DND-41 (cell line): Measurements from ENCODE around the gene MEA1.

Experiments
- ATAC-seq: fragments of 200-7000 bp; cut with Tn5 transposase; 3 replicates; pipeline ENCODE4 v1.9.1; 2021; ENCODE audit warnings: low read depth; ENCODE audit not compliant: insufficient read depth
- DNase-seq: peaks from one replicate; pipeline ENCODE4 v3.0.0-alpha.2; 2020
- H2AFZ ChIP-seq: 2 replicates; pipeline ENCODE4 v1.6.0; 2012; ENCODE audit warnings: low read depth, low read length
- H3K27ac ChIP-seq: 2 replicates; pipeline ENCODE4 v1.5.1; 2012; ENCODE audit warnings: low read length, inconsistent platforms
- H3K27me3 ChIP-seq: fragments of 200-600 bp; sonication (generic); 2 replicates; pipeline ENCODE4 v1.6.0; 2012; ENCODE audit warnings: low read length, mild to moderate bottlenecking, inconsistent platforms; ENCODE audit not compliant: insufficient read depth, poor library complexity
- H3K36me3 ChIP-seq: 2 replicates; pipeline ENCODE4 v1.5.1; 2012; ENCODE audit warnings: low read length, inconsistent platforms; ENCODE audit not compliant: insufficient read depth
- H3K4me1 ChIP-seq: 2 replicates; pipeline ENCODE4 v1.5.1; 2012; ENCODE audit warnings: mild to moderate bottlenecking, low read length; ENCODE audit not compliant: insufficient read depth
- H3K4me2 ChIP-seq: 2 replicates; pipeline ENCODE4 v1.6.0; 2012; ENCODE audit warnings: mild to moderate bottlenecking, moderate library complexity, low read length, inconsistent platforms; ENCODE audit not compliant: insufficient read depth
- H3K4me3 ChIP-seq, 2 experiments: fragments of 200-600 bp in 1 of 2; shearing (Covaris generic) in 1 of 2; 2 replicates each; pipeline ENCODE4 v1.5.1; 2012 to 2016; ENCODE audit warnings: inconsistent platforms in 2 of 2, low read length in 2 of 2, mild to moderate bottlenecking in 2 of 2, low read depth in 1 of 2, moderate library complexity in 1 of 2
- H3K79me2 ChIP-seq: 2 replicates; pipeline ENCODE4 v1.6.0; 2012; ENCODE audit warnings: low read length, inconsistent platforms; ENCODE audit not compliant: insufficient read depth
- H3K9ac ChIP-seq: 2 replicates; pipeline ENCODE4 v1.6.0; 2012; ENCODE audit warnings: low read depth, mild to moderate bottlenecking, inconsistent platforms, low read length, moderate library complexity
- H3K9me3 ChIP-seq: 2 replicates; pipeline ENCODE4 v1.5.1; 2012; ENCODE audit warnings: low read length, moderate library complexity, mild to moderate bottlenecking, inconsistent platforms; ENCODE audit not compliant: insufficient read depth, severe bottlenecking
- H4K20me1 ChIP-seq: 2 replicates; pipeline ENCODE4 v1.6.0; 2012; ENCODE audit warnings: low read length; ENCODE audit not compliant: insufficient read depth
- EZH2 ChIP-seq: IDR thresholded peaks from 3 replicates; pipeline ENCODE4 v1.6.1; 2012; ENCODE audit warnings: borderline replicate concordance, low read depth, mild to moderate bottlenecking, moderate library complexity, low read length, inconsistent platforms; ENCODE audit not compliant: severe bottlenecking
- TF ChIP-seq, protein P1 (sequence below): IDR thresholded peaks from 2 replicates; pipeline ENCODE4 v1.5.1; 2012; ENCODE audit warnings: borderline replicate concordance, low read length, moderate library complexity, mild to moderate bottlenecking; ENCODE audit not compliant: poor library complexity, severe bottlenecking; ENCODE audit errors: extremely low read depth

Gene MEA1

DNA sequence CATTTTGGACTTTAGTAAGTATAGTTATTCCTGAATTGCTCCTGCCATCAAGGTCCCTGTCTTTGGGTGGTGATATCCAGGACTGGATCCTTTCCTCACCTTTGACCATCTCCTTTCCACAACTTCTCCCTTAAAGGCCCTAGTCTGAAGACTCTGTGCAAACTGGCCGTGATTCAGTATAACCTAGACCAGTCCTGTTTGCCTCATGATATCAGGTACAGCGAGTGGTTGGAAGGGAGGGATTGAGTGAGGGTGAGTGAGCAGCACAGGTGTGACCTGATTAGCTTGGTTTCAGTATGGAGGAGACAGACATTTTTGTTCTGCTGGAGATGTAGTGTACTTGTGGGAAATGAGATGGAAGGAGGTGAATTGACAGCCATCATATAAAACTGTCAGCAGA, 5.4 kb upstream of the MEA1 start:
- Histone ChIP-seq H4K20me1 (peaks cover 33% of the 10 kb centered on the region), H3K79me2 (peaks cover 72% of the 10 kb centered on the region), H3K4me2 (no peak overlapping the region), H3K9me3 (no peaks in the 10 kb centered on the region), H3K36me3 (peaks cover 60% of the 10 kb centered on the region), H3K27me3 (no peaks in the 10 kb centered on the region), H3K4me1 (peaks cover 74% of the 10 kb centered on the region), H3K4me3 (no peak overlapping the region), H3K9ac (no peak overlapping the region), H3K27ac (no peak overlapping the region), H2AFZ (no peak overlapping the region)
- no peak for ATAC-seq
- DNase-seq: no peak
- TF ChIP-seq EZH2: no peak

DNA sequence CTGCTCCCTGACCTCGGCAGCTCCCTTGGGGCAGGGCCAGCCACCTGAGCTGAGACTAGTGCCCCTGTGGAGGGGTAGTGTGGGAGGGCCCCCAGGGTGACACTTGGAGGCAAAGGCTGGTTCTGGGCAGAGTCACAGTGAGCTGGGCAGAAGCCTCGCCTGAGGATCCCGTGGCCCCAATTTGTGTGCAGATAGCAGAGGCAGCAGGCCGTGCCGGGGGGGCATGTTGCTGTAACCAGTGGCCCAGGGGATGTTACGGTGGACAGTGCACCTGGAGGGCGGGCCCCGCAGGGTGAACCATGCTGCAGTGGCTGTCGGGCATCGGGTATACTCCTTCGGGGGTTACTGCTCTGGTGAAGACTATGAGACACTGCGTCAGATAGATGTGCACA, 3.2 kb upstream of the MEA1 start:
- Histone ChIP-seq H3K9me3 (no peaks in the 10 kb centered on the region), H2AFZ (no peak overlapping the region), H3K79me2 (peaks cover 69% of the 10 kb centered on the region), H3K27ac (no peak overlapping the region), H3K4me1 (peaks cover 70% of the 10 kb centered on the region), H3K36me3 (peaks cover 62% of the 10 kb centered on the region), H4K20me1 (peaks cover 27% of the 10 kb centered on the region; the same call in 1 of the 2 replicates), H3K4me3 (no peak overlapping the region), H3K9ac (0 out of 2 replicates have a peak overlapping the region, but pooled peaks have one; percentile 22), H3K27me3 (no peaks in the 10 kb centered on the region), H3K4me2 (peak overlapping the region; percentile 90)
- ATAC-seq (no peak), DNase-seq (no peak)
- TF ChIP-seq EZH2: no peak
- TF ChIP-seq, protein P1, sequence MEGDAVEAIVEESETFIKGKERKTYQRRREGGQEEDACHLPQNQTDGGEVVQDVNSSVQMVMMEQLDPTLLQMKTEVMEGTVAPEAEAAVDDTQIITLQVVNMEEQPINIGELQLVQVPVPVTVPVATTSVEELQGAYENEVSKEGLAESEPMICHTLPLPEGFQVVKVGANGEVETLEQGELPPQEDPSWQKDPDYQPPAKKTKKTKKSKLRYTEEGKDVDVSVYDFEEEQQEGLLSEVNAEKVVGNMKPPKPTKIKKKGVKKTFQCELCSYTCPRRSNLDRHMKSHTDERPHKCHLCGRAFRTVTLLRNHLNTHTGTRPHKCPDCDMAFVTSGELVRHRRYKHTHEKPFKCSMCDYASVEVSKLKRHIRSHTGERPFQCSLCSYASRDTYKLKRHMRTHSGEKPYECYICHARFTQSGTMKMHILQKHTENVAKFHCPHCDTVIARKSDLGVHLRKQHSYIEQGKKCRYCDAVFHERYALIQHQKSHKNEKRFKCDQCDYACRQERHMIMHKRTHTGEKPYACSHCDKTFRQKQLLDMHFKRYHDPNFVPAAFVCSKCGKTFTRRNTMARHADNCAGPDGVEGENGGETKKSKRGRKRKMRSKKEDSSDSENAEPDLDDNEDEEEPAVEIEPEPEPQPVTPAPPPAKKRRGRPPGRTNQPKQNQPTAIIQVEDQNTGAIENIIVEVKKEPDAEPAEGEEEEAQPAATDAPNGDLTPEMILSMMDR: no peak

DNA sequence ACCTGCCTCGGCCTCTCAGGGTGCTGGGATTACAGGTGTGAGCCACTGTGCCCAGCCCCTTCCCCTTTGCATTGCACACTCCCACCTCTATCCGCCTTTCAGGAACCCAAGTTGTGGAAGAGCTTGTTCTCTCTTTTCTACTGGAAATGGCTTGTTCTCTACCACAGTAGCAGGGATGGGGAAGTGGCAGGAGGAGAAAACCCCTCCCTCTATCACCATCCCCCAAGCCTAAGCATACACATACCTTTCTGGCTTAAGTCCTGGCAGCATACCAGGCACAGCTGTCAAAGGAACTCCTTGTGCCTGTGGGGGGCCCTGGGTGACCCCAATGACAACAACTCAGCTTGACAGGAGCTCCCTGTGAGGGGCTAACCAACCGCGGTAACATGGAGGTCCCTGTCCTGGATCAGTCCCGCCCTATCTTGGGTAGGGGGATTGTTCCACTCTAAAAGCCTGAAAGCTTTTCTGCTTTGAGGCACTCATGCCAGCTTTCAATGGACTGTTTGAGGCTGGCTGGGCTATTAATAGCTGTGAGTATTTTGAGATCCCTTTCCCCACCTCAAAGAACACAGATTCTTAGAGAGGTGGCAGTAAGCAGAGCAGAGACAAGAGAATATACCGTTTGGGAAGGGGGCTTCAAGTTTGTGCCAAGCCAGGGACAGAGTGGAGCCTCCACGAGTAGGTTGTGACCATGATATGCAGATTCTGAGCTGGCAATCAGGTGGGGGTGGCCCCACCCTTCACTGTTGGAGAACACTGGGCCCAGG, 2.6 kb upstream of the MEA1 start:
- Histone ChIP-seq H2AFZ (no peak overlapping the region), H3K36me3 (peaks cover 68% of the 10 kb centered on the region), H3K27ac (no peak overlapping the region), H3K4me2 (peak overlapping the region; percentile 90), H3K4me1 (peaks cover 76% of the 10 kb centered on the region), H3K4me3 (no peak overlapping the region), H3K9me3 (no peaks in the 10 kb centered on the region), H3K9ac (peak overlapping the region; percentile 22; the same call in 1 of the 2 replicates), H3K27me3 (no peaks in the 10 kb centered on the region), H4K20me1 (peaks cover 27% of the 10 kb centered on the region; the same call in 1 of the 2 replicates), H3K79me2 (peaks cover 70% of the 10 kb centered on the region)
- TF ChIP-seq EZH2: no peak
- TF ChIP-seq, protein P1: no peak
- ATAC-seq (no peak), DNase-seq (no peak)

DNA sequence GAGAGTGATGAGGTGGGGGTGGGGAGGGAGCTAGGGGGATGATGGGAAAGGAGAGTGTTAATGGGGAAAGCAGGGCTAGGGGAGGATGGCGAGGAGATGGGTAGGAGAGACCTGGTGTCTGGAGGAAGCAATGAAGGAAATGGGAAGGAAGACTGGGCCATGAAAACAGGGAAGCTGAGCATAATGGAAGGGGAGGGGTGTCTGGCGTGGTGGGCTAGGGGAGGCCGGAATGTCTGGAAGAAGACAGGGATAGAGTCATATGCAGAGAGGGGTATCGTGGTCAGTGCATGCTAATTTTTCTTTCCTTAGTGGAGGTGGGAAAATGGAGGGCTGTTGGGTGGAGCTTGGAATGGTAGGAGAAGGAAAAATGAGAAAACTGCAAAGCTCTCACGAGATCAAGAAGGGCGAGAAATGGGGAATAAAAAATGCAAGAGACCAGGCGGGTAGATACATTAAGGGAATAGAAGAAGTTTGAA, 726 bp upstream of the MEA1 start:
- Histone ChIP-seq H3K79me2 (peaks cover 69% of the 10 kb centered on the region), H3K4me1 (peaks cover 64% of the 10 kb centered on the region), H3K4me3 (peak overlapping the region; percentile 74 to 91), H3K9me3 (no peaks in the 10 kb centered on the region), H3K9ac (peak overlapping the region; percentile 75), H3K36me3 (peaks cover 72% of the 10 kb centered on the region), H2AFZ (peak overlapping the region; percentile 76), H3K27me3 (no peaks in the 10 kb centered on the region), H3K27ac (peak overlapping the region; percentile 88), H3K4me2 (peak overlapping the region; percentile 90), H4K20me1 (peaks cover 27% of the 10 kb centered on the region; the same call in 1 of the 2 replicates)
- DNase-seq (no peak), ATAC-seq (no peak)
- TF ChIP-seq, protein P1: no peak
- no peak for TF ChIP-seq EZH2
